ENCODE data around the gene KLHL29. TPM values are rescaled to one million over a fixed set of nuclear protein-coding genes. Genes with fewer than 3 reads are reported as not detected.
A peak's percentile ranks its signal among the peaks of the same experiment; 100 is the strongest.

KLHL29 gene
- total RNA-seq, 4 donors from 2014 or later = 4.8 to 17.0 (median 10.5) TPM

DNA sequence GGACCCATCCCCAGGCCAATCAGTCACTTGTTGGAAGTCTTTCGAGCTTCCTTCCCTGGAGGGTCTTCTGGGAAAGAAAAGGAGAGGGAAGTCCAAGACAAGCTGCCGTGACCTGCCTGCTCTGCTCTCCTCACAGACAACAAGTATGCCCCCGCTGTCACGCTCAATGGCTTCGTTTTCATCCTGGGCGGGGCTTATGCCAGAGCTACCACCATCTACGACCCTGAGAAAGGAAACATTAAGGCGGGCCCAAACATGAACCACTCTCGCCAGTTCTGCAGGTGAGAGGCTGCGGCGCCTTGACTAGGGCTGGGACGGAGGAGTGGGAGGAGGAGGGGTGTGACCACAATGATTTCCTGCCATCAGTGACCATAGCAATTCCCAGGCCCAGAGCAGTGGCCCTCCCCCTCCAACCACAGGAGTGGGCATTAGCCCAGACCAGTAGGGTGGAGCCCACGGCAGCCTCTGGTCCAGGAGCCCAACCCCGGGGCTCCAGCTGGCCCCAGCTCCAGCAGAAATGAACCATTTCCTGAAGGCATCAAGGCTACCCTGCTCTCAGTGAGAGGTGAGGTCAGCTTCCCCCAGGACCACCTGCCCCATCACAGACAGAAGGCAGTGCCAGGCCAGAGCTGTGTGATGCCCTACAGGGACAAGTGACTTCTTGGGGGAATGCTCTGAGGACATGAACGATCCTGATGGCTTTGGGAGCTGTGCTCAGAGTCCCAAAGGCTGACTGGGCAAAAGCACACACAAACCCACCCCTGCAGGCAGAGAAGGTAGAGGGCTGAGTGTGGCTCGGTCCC is 318.8 kb downstream of the KLHL29 start:
- H3K4me1 ChIP-seq = no peaks in the 10 kb centered on the region
- no peak overlapping the region for H3K27ac ChIP-seq
- TF ChIP-seq POLR2A (IDR thresholded peaks at IDR 0.05) (no peak), CTCF (IDR thresholded peaks at IDR 0.05) (no peak)
- DNase-seq = peak in 1 of 2 donors; percentile 15
- no peaks in the 10 kb centered on the region for H3K9me3 ChIP-seq
- no peaks in the 10 kb centered on the region for H3K27me3 ChIP-seq
- intact Hi-C loops (cut with DNase I; ENCODE audit: low total_unique reads) = no loop called here
- H3K36me3 ChIP-seq = no peaks in the 10 kb centered on the region
- H3K4me3 ChIP-seq = no peak overlapping the region

- no peak overlapping the region for H3K27ac ChIP-seq
- H3K9me3 ChIP-seq = no peaks in the 10 kb centered on the region
- H3K4me3 ChIP-seq = no peak overlapping the region
- intact Hi-C loops (cut with DNase I; ENCODE audit: low total_unique reads) = no loop called here
- no peaks in the 10 kb centered on the region for H3K27me3 ChIP-seq
- no peak for DNase-seq
- TF ChIP-seq POLR2A (IDR thresholded peaks at IDR 0.05) = no peak
- no peak for TF ChIP-seq CTCF (IDR thresholded peaks at IDR 0.05)
- H3K4me1 ChIP-seq = no peaks in the 10 kb centered on the region
- no peaks in the 10 kb centered on the region for H3K36me3 ChIP-seq
Observed at GRCh38 chr2:23705771-23706612, 321.0 kb downstream of the KLHL29 start.

GRCh38 chr2:23706613-23707078 is 321.7 kb downstream of the KLHL29 start:
- H3K27me3 ChIP-seq = no peaks in the 10 kb centered on the region
- H3K4me1 ChIP-seq = no peaks in the 10 kb centered on the region
- no peaks in the 10 kb centered on the region for H3K9me3 ChIP-seq
- intact Hi-C loops (cut with DNase I; ENCODE audit: low total_unique reads) = no loop called here
- H3K4me3 ChIP-seq = no peak overlapping the region
- DNase-seq = no peak
- H3K36me3 ChIP-seq = no peaks in the 10 kb centered on the region
- TF ChIP-seq POLR2A (IDR thresholded peaks at IDR 0.05) (no peak), CTCF (IDR thresholded peaks at IDR 0.05) (no peak)
- no peak overlapping the region for H3K27ac ChIP-seq

DNA sequence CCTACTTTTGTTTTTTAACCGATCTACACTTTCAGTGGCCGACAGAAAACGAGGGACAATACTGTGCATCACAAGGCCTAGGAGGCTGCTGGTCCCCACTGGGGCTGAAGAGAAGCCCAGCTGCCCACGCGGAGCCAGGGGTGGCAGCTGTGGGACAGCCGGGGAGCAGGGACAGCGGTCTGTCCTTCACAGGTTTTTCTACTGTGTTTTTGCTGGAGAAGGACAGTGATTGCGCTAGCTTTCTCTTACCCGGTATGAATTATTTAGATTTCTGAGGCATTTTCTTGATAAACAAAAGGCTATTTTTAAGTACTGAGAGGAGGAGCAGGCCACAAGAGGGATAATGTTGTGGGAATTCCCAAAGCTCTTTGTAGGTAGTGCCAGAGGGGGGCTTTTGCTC is 322.1 kb downstream of the KLHL29 start:
- Histone ChIP-seq H3K27ac (no peak overlapping the region), H3K9me3 (no peaks in the 10 kb centered on the region), H3K36me3 (no peaks in the 10 kb centered on the region), H3K27me3 (no peaks in the 10 kb centered on the region), H3K4me3 (no peak overlapping the region), H3K4me1 (no peaks in the 10 kb centered on the region)
- intact Hi-C loops (cut with DNase I; ENCODE audit: low total_unique reads) = no loop called here
- TF ChIP-seq POLR2A (IDR thresholded peaks at IDR 0.05) (no peak), CTCF (IDR thresholded peaks at IDR 0.05) (no peak)
- no peak for DNase-seq

DNA sequence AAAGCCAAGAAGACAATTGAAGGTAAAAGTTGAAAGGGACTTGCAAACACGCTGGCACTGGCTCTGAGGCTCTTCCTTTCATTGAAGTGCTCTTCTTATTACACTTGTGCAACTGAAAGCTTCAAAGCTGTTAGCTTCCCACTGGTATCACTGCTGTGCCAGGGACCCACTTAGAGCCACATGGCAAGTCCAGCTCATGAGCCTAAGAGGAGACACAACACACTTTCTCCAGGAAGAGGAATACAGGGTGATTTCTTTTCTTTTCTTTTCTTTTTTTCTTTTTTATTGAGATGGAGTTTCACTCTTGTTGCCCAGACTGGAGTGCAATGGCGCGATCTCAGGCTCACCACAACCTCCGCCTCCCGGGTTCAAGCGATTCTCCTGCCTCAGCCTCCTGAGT is 323.8 kb downstream of the KLHL29 start:
- H3K4me1 ChIP-seq = no peaks in the 10 kb centered on the region
- H3K27ac ChIP-seq = no peak overlapping the region
- H3K4me3 ChIP-seq = no peak overlapping the region
- no peaks in the 10 kb centered on the region for H3K36me3 ChIP-seq
- no peak for DNase-seq
- TF ChIP-seq CTCF (IDR thresholded peaks at IDR 0.05) (no peak), POLR2A (IDR thresholded peaks at IDR 0.05) (no peak)
- no peaks in the 10 kb centered on the region for H3K27me3 ChIP-seq
- H3K9me3 ChIP-seq = no peaks in the 10 kb centered on the region
- intact Hi-C loops (cut with DNase I; ENCODE audit: low total_unique reads) = no loop called here
